Measurements from ENCODE around the gene GMDS.

The GMDS gene

GRCh38 chr6:1770968-1771723 lies 474.3 kb downstream of the GMDS start:
- Histone ChIP-seq H3K4me3 (ENCODE audit: low read depth, low read length) (no peak overlapping the region), H3K27me3 (ENCODE audit: control insufficient read depth, insufficient read depth, low read length) (no peaks in the 10 kb centered on the region), H3K36me3 (ENCODE audit: control insufficient read depth, insufficient read depth, low read length) (no peaks in the 10 kb centered on the region), H3K9ac (ENCODE audit: low read depth, low read length) (no peak overlapping the region), H3K9me3 (ENCODE audit: control insufficient read depth, insufficient read depth, low read length) (no peaks in the 10 kb centered on the region), H3K4me1 (ENCODE audit: control insufficient read depth, insufficient read depth, low read length) (0 out of 2 replicates have a peak, but pooled peaks cover 5% of the 10 kb centered on the region), H3K27ac (ENCODE audit: low read depth, low read length) (no peak overlapping the region)

- H3K4me1 ChIP-seq (ENCODE audit: control insufficient read depth, insufficient read depth, low read length) = 0 out of 2 replicates have a peak, but pooled peaks cover 5% of the 10 kb centered on the region
- no peak overlapping the region for H3K4me3 ChIP-seq (ENCODE audit: low read depth, low read length)
- no peak overlapping the region for H3K27ac ChIP-seq (ENCODE audit: low read depth, low read length)
- no peaks in the 10 kb centered on the region for H3K36me3 ChIP-seq (ENCODE audit: control insufficient read depth, insufficient read depth, low read length)
- H3K9ac ChIP-seq (ENCODE audit: low read depth, low read length) = no peak overlapping the region
- no peaks in the 10 kb centered on the region for H3K9me3 ChIP-seq (ENCODE audit: control insufficient read depth, insufficient read depth, low read length)
- H3K27me3 ChIP-seq (ENCODE audit: control insufficient read depth, insufficient read depth, low read length) = no peaks in the 10 kb centered on the region
Observed at GRCh38 chr6:1770435-1770843, 475.0 kb downstream of the GMDS start.

DNA sequence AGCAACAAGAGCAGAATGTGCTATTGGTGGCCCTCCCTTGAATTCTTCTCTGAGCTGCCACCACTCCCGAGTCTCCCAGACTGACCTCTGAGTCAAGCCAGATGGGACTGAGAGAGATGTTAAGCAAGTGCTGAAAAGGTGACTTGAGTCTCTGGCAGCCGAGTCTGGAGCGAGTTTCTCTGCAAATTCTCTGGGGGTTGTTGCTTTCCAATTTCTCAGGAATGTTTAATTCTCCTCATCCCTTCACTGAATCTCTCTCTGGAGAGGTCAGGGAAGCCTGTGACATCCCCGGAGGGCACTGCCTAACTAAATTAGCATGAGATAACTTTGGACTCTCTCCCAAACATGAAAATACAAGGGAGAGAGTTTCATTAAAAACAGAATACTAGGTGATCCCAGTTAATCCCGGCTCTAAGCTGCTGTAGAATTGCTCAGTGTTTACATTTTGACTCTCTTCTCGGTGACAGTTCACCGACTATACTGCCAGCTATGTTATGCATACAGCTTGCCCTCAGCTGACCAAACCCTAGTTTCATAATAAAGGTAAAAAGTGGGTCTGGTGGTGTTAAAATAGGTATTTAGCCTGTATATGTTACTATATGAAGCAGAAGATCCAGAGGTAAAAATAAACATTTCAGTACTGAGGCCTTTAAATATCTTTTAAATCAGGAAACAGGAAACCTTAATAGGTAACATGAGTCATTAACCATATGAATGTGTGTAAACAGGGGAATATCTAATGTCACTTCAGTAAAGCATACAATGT lies 477.7 kb downstream of the GMDS start:
- no peaks in the 10 kb centered on the region for H3K36me3 ChIP-seq (ENCODE audit: control insufficient read depth, insufficient read depth, low read length)
- no peaks in the 10 kb centered on the region for H3K27me3 ChIP-seq (ENCODE audit: control insufficient read depth, insufficient read depth, low read length)
- no peak overlapping the region for H3K27ac ChIP-seq (ENCODE audit: low read depth, low read length)
- H3K4me1 ChIP-seq (ENCODE audit: control insufficient read depth, insufficient read depth, low read length) = 0 out of 2 replicates have a peak, but pooled peaks cover 5% of the 10 kb centered on the region
- no peaks in the 10 kb centered on the region for H3K9me3 ChIP-seq (ENCODE audit: control insufficient read depth, insufficient read depth, low read length)
- no peak overlapping the region for H3K9ac ChIP-seq (ENCODE audit: low read depth, low read length)
- no peak overlapping the region for H3K4me3 ChIP-seq (ENCODE audit: low read depth, low read length)

GRCh38 chr6:1766654-1767053 lies 478.8 kb downstream of the GMDS start:
- Histone ChIP-seq H3K36me3 (ENCODE audit: control insufficient read depth, insufficient read depth, low read length) (no peaks in the 10 kb centered on the region), H3K9me3 (ENCODE audit: control insufficient read depth, insufficient read depth, low read length) (no peaks in the 10 kb centered on the region), H3K27ac (ENCODE audit: low read depth, low read length) (no peak overlapping the region), H3K9ac (ENCODE audit: low read depth, low read length) (no peak overlapping the region), H3K27me3 (ENCODE audit: control insufficient read depth, insufficient read depth, low read length) (no peaks in the 10 kb centered on the region), H3K4me1 (ENCODE audit: control insufficient read depth, insufficient read depth, low read length) (0 out of 2 replicates have a peak, but pooled peaks cover 5% of the 10 kb centered on the region), H3K4me3 (ENCODE audit: low read depth, low read length) (no peak overlapping the region)

GRCh38 chr6:1765160-1765903 lies 480.1 kb downstream of the GMDS start:
- no peak overlapping the region for H3K4me3 ChIP-seq (ENCODE audit: low read depth, low read length)
- H3K27me3 ChIP-seq (ENCODE audit: control insufficient read depth, insufficient read depth, low read length) = no peaks in the 10 kb centered on the region
- H3K36me3 ChIP-seq (ENCODE audit: control insufficient read depth, insufficient read depth, low read length) = no peaks in the 10 kb centered on the region
- H3K4me1 ChIP-seq (ENCODE audit: control insufficient read depth, insufficient read depth, low read length) = 0 out of 2 replicates have a peak, but pooled peaks cover 5% of the 10 kb centered on the region
- H3K9me3 ChIP-seq (ENCODE audit: control insufficient read depth, insufficient read depth, low read length) = no peaks in the 10 kb centered on the region
- H3K9ac ChIP-seq (ENCODE audit: low read depth, low read length) = no peak overlapping the region
- no peak overlapping the region for H3K27ac ChIP-seq (ENCODE audit: low read depth, low read length)

GRCh38 chr6:1764397-1764987 lies 480.9 kb downstream of the GMDS start:
- Histone ChIP-seq H3K36me3 (ENCODE audit: control insufficient read depth, insufficient read depth, low read length) (no peaks in the 10 kb centered on the region), H3K4me1 (ENCODE audit: control insufficient read depth, insufficient read depth, low read length) (0 out of 2 replicates have a peak, but pooled peaks cover 5% of the 10 kb centered on the region), H3K27me3 (ENCODE audit: control insufficient read depth, insufficient read depth, low read length) (no peaks in the 10 kb centered on the region), H3K9ac (ENCODE audit: low read depth, low read length) (no peak overlapping the region), H3K4me3 (ENCODE audit: low read depth, low read length) (no peak overlapping the region), H3K27ac (ENCODE audit: low read depth, low read length) (no peak overlapping the region), H3K9me3 (ENCODE audit: control insufficient read depth, insufficient read depth, low read length) (no peaks in the 10 kb centered on the region)

- H3K27ac ChIP-seq (ENCODE audit: low read depth, low read length) = no peak overlapping the region
- 0 out of 2 replicates have a peak, but pooled peaks cover 5% of the 10 kb centered on the region for H3K4me1 ChIP-seq (ENCODE audit: control insufficient read depth, insufficient read depth, low read length)
Observed at GRCh38 chr6:1763404-1763803, 482.0 kb downstream of the GMDS start.

DNA sequence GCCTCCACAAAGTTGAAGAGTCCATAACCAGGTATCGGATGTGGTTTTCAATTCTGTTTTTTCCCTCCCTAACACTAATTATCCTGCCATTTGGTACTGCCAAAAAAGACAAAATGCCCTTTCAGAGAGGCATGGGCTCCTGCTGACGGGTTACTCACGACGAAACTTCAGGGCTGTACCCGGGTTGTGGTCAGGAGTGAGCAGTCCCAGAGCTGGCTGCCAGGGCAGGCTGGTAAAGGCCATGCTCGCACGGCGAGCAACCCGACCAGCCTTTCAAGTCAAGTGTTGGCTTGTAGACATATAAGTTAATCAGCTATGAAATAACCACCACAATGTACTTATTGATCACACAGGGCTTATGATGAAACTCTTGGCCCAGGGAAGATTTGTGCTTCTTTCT lies 483.2 kb downstream of the GMDS start:
- no peak overlapping the region for H3K4me3 ChIP-seq (ENCODE audit: low read depth, low read length)
- H3K27ac ChIP-seq (ENCODE audit: low read depth, low read length) = no peak overlapping the region
- H3K9me3 ChIP-seq (ENCODE audit: control insufficient read depth, insufficient read depth, low read length) = no peaks in the 10 kb centered on the region
- H3K27me3 ChIP-seq (ENCODE audit: control insufficient read depth, insufficient read depth, low read length) = no peaks in the 10 kb centered on the region
- no peaks in the 10 kb centered on the region for H3K4me1 ChIP-seq (ENCODE audit: control insufficient read depth, insufficient read depth, low read length)
- H3K9ac ChIP-seq (ENCODE audit: low read depth, low read length) = no peak overlapping the region
- H3K36me3 ChIP-seq (ENCODE audit: control insufficient read depth, insufficient read depth, low read length) = no peaks in the 10 kb centered on the region

More at GRCh38 chr6:1763404-1763803, 482.0 kb downstream of the GMDS start:
- H3K4me3 ChIP-seq (ENCODE audit: low read depth, low read length) = no peak overlapping the region
- no peaks in the 10 kb centered on the region for H3K9me3 ChIP-seq (ENCODE audit: control insufficient read depth, insufficient read depth, low read length)
- no peaks in the 10 kb centered on the region for H3K36me3 ChIP-seq (ENCODE audit: control insufficient read depth, insufficient read depth, low read length)
- no peak overlapping the region for H3K9ac ChIP-seq (ENCODE audit: low read depth, low read length)
- H3K27me3 ChIP-seq (ENCODE audit: control insufficient read depth, insufficient read depth, low read length) = no peaks in the 10 kb centered on the region

DNA sequence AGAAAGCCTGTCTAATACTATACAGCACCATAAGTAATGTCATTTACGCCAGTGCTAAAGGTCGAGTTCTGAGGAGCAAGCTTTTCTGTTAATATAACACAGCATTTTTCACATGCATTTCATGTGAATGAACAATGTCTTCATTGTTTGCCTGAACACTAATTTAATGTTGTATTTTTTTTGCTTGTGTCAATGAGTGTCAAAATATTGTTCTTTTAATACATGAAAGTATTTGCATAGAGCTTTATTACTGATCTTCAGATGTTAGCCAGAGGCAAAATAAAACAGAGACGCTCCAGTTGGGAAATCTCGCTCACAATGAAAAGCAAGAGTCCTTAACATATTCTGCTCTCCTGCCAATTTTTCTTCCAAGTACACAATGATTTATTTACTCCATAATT lies 483.9 kb downstream of the GMDS start:
- Histone ChIP-seq H3K27me3 (ENCODE audit: control insufficient read depth, insufficient read depth, low read length) (no peaks in the 10 kb centered on the region), H3K27ac (ENCODE audit: low read depth, low read length) (no peak overlapping the region), H3K4me3 (ENCODE audit: low read depth, low read length) (no peak overlapping the region), H3K4me1 (ENCODE audit: control insufficient read depth, insufficient read depth, low read length) (no peaks in the 10 kb centered on the region), H3K36me3 (ENCODE audit: control insufficient read depth, insufficient read depth, low read length) (no peaks in the 10 kb centered on the region), H3K9me3 (ENCODE audit: control insufficient read depth, insufficient read depth, low read length) (no peaks in the 10 kb centered on the region), H3K9ac (ENCODE audit: low read depth, low read length) (no peak overlapping the region)

DNA sequence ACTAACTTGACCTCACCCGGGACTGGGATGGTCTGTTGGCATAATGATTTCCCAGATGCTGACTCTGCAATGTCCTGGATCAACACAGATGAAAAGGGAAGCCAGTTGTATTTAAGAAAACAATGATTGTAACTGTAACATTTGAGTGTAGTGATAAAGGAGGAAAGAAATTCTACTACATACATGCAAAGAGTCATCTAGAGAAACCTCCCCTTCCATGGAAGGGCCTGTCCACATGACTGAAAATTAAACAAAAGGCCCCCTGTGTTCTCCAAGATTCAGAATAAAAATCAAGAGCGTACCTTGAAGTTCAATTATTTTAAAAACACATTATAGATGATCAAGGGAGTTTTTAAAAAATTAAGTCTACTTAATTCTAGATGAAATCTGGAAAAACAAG lies 484.5 kb downstream of the GMDS start:
- Histone ChIP-seq H3K36me3 (ENCODE audit: control insufficient read depth, insufficient read depth, low read length) (no peaks in the 10 kb centered on the region), H3K9me3 (ENCODE audit: control insufficient read depth, insufficient read depth, low read length) (no peaks in the 10 kb centered on the region), H3K27me3 (ENCODE audit: control insufficient read depth, insufficient read depth, low read length) (no peaks in the 10 kb centered on the region), H3K4me1 (ENCODE audit: control insufficient read depth, insufficient read depth, low read length) (no peaks in the 10 kb centered on the region), H3K9ac (ENCODE audit: low read depth, low read length) (no peak overlapping the region), H3K27ac (ENCODE audit: low read depth, low read length) (no peak overlapping the region), H3K4me3 (ENCODE audit: low read depth, low read length) (no peak overlapping the region)

Measured in HUES48 (cell line).